GM06990 (cell line): ENCODE data around the gene DNAH2.

Experiments used
- DNase-seq: peaks from one replicate; pipeline ENCODE4 v3.0.0-alpha.2; 2011; ENCODE audit not compliant: insufficient read length; ENCODE audit errors: extremely low read depth
- H3K27me3 ChIP-seq: replicated peaks from 2 replicates; pipeline ENCODE4 v1.6.0; 2011; ENCODE audit warnings: low read length; ENCODE audit not compliant: control insufficient read depth, insufficient read depth
- H3K36me3 ChIP-seq: 2 replicates; pipeline ENCODE4 v1.5.1; 2011; ENCODE audit warnings: low read length; ENCODE audit not compliant: control insufficient read depth, insufficient read depth
- H3K4me3 ChIP-seq: replicated peaks from 2 replicates; pipeline ENCODE4 v1.5.1; 2011; ENCODE audit warnings: low read depth, mild to moderate bottlenecking, control low read depth, low read length
- TF ChIP-seq, protein P1 (sequence below): IDR thresholded peaks from 2 replicates; pipeline ENCODE4 v1.5.1; 2011; ENCODE audit warnings: low read length, control low read depth, mild to moderate bottlenecking, inconsistent platforms; ENCODE audit not compliant: insufficient read depth, poor library complexity, severe bottlenecking

The DNAH2 gene

GRCh38 chr17:7740481-7741001, 23.0 kb downstream of the DNAH2 start:
- TF ChIP-seq, protein P1, sequence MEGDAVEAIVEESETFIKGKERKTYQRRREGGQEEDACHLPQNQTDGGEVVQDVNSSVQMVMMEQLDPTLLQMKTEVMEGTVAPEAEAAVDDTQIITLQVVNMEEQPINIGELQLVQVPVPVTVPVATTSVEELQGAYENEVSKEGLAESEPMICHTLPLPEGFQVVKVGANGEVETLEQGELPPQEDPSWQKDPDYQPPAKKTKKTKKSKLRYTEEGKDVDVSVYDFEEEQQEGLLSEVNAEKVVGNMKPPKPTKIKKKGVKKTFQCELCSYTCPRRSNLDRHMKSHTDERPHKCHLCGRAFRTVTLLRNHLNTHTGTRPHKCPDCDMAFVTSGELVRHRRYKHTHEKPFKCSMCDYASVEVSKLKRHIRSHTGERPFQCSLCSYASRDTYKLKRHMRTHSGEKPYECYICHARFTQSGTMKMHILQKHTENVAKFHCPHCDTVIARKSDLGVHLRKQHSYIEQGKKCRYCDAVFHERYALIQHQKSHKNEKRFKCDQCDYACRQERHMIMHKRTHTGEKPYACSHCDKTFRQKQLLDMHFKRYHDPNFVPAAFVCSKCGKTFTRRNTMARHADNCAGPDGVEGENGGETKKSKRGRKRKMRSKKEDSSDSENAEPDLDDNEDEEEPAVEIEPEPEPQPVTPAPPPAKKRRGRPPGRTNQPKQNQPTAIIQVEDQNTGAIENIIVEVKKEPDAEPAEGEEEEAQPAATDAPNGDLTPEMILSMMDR = no peak
- DNase-seq = no peak
- H3K36me3 ChIP-seq = no peaks in the 10 kb centered on the region
- no peak overlapping the region for H3K4me3 ChIP-seq
- 0 out of 2 replicates have a peak, but pooled peaks cover 1% of the 10 kb centered on the region for H3K27me3 ChIP-seq

GRCh38 chr17:7742729-7743128, 25.2 kb downstream of the DNAH2 start:
- no peak for DNase-seq
- Histone ChIP-seq H3K36me3 (no peaks in the 10 kb centered on the region), H3K27me3 (peaks cover 1% of the 10 kb centered on the region; the same call in 1 of the 2 replicates), H3K4me3 (no peak overlapping the region)
- TF ChIP-seq, protein P1 = no peak

DNA sequence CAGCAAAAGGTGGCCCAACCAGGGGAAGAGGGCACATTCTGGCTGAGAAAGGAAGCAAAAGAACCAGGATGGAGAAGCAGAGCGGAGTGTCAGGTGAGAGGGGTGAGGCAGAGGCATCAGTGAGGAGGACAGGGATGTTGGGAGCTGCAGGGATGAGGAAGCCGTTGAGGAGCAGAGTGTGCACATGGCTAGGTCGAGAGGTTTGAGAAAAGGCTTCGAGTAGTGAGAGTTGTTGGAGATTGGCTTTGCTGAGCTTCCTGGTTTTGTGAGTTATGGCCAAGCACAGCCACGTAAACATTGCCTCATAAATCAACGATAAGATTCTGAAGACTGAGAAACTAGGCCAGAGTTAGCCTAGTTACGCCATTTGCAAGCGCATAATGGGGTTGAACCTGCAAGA, 26.9 kb downstream of the DNAH2 start:
- Histone ChIP-seq H3K36me3 (no peaks in the 10 kb centered on the region), H3K27me3 (no peaks in the 10 kb centered on the region; the same call in 1 of the 2 replicates), H3K4me3 (no peak overlapping the region)
- TF ChIP-seq, protein P1 = no peak
- DNase-seq = no peak

DNA sequence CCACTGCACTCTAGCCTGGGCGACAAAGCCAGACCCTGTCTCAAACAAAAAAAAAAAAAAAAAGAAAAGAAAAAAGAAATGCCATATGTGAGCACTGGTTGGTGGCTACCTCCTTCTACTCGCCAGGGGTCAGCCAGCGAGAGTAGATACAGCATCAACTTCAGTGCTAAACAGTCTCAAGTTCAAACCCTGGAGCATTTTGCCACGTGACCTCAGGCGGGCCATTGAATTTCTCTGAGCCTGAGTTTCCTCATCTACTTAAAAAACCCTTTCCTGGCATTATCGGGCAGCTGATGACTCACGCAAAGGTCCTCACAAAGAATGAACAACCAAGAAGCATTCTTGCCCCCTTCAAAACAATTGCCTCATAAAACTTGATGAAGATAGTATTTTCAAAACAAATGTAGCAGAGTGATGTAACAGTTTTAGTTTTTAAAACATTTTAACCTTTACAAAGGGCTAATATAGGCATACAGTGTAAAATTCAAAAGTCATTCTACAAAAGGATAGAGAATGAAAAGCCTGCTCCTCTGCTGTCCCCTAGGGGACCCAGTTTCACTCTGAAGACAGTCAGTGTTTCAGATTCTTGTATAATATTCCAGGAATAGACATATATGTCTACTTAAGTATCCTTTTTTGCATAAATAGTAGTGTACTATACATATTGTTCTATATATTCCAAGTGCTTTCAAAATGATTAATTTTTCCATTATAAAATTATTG, 28.4 kb downstream of the DNAH2 start:
- no peak for DNase-seq
- no peaks in the 10 kb centered on the region; the same call in 1 of the 2 replicates for H3K27me3 ChIP-seq
- TF ChIP-seq, protein P1 = no peak
- H3K4me3 ChIP-seq = no peak overlapping the region
- H3K36me3 ChIP-seq = no peaks in the 10 kb centered on the region

DNA sequence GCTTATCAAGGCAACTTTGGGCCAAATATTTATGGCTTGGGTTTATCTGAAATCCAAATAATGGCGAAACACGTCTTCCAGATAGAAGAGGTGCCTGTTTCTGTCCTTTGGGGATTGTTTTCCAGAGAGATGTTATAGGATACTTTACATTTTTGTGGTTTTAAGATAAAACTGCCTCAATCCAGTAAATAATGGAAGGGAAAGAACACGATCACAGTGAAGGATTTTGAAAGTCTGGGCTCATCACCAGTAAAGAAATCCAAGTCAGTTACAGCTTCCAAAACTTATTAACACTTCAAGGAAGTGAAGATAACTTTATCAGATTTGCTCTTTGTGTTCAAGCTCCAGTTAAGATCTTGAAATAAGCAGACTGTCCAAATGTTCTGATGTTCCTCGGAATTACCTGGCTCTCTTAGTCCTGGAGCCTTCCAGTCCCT, 30.1 kb downstream of the DNAH2 start:
- H3K27me3 ChIP-seq = no peaks in the 10 kb centered on the region; the same call in 1 of the 2 replicates
- TF ChIP-seq, protein P1 = no peak
- DNase-seq = no peak
- H3K4me3 ChIP-seq = no peak overlapping the region
- H3K36me3 ChIP-seq = no peaks in the 10 kb centered on the region
